Astrocyte (in vitro differentiated cells and primary cell): ENCODE results near the gene TRIM58. TPM values are rescaled to one million over a fixed set of nuclear protein-coding genes. Genes with fewer than 3 reads are reported as not detected.

Experiments used
- DNase-seq: peaks from one replicate; pipeline ENCODE4 v3.0.0-alpha.2; 2010; ENCODE audit warnings: low read depth
- FAIRE-seq: peaks from 2 replicates; lab custom pipeline; 2011; peaks lifted over from hg19 to GRCh38; lab: Jason Lieb, UNC
- H2AFZ ChIP-seq: 2 replicates; pipeline ENCODE4 v1.6.0; 2012; ENCODE audit warnings: low read depth, low read length, inconsistent platforms
- H3K27ac ChIP-seq: 2 replicates; pipeline ENCODE4 v1.5.1; 2011; ENCODE audit warnings: low read depth, low read length, inconsistent platforms
- H3K27me3 ChIP-seq: 2 replicates; pipeline ENCODE4 v1.6.0; 2011; ENCODE audit warnings: low read length, inconsistent platforms; ENCODE audit not compliant: insufficient read depth
- H3K36me3 ChIP-seq: 2 replicates; pipeline ENCODE4 v1.5.1; 2011; ENCODE audit warnings: low read length, inconsistent platforms; ENCODE audit not compliant: insufficient read depth
- H3K4me1 ChIP-seq: 2 replicates; pipeline ENCODE4 v1.5.1; 2011; ENCODE audit warnings: low read length, inconsistent platforms; ENCODE audit not compliant: insufficient read depth
- H3K4me2 ChIP-seq: 2 replicates; pipeline ENCODE4 v1.6.0; 2012; ENCODE audit warnings: low read length, inconsistent platforms
- H3K4me3 ChIP-seq: 2 replicates; pipeline ENCODE4 v1.5.1; 2011; ENCODE audit warnings: low read depth, mild to moderate bottlenecking, low read length, inconsistent platforms; ENCODE audit not compliant: insufficient read depth
- H3K79me2 ChIP-seq: 2 replicates; pipeline ENCODE4 v1.6.0; 2012; ENCODE audit warnings: mild to moderate bottlenecking, low read length, inconsistent platforms; ENCODE audit not compliant: insufficient read depth
- H3K9ac ChIP-seq: 2 replicates; pipeline ENCODE4 v1.6.0; 2012; ENCODE audit warnings: mild to moderate bottlenecking, low read length, inconsistent platforms
- H3K9me3 ChIP-seq: 2 replicates; pipeline ENCODE4 v1.5.1; 2012; ENCODE audit warnings: low read depth, mild to moderate bottlenecking, low read length, inconsistent platforms; ENCODE audit not compliant: insufficient read depth
- H4K20me1 ChIP-seq: 2 replicates; pipeline ENCODE4 v1.6.0; 2012; ENCODE audit warnings: low read length, inconsistent platforms; ENCODE audit not compliant: insufficient read depth
- H3K27ac Mint-ChIP-seq: one replicate; pipeline ENCODE4 v1.8.0; 2021; ENCODE audit warnings: mild to moderate bottlenecking, mixed read lengths; ENCODE audit not compliant: unreplicated experiment
- H3K27me3 Mint-ChIP-seq: one replicate; pipeline ENCODE4 v1.8.0; 2021; ENCODE audit warnings: low read depth, mixed read lengths; ENCODE audit not compliant: unreplicated experiment
- H3K36me3 Mint-ChIP-seq: one replicate; pipeline ENCODE4 v1.8.0; 2021; ENCODE audit warnings: low read depth, mixed read lengths; ENCODE audit not compliant: unreplicated experiment
- H3K4me1 Mint-ChIP-seq: one replicate; pipeline ENCODE4 v1.8.0; 2021; ENCODE audit warnings: low read depth, mixed read lengths; ENCODE audit not compliant: unreplicated experiment
- H3K4me3 Mint-ChIP-seq: one replicate; pipeline ENCODE4 v1.8.0; 2021; ENCODE audit warnings: mild to moderate bottlenecking, moderate library complexity, mixed read lengths; ENCODE audit not compliant: unreplicated experiment
- H3K9me3 Mint-ChIP-seq: one replicate; pipeline ENCODE4 v1.8.0; 2021; ENCODE audit warnings: mild to moderate bottlenecking, mixed read lengths; ENCODE audit not compliant: unreplicated experiment
- CTCF ChIP-seq: IDR thresholded peaks from 2 replicates; pipeline ENCODE4 v1.5.1; 2011; ENCODE audit warnings: low read depth, mild to moderate bottlenecking, inconsistent platforms, low read length, moderate library complexity; ENCODE audit not compliant: insufficient read depth
- EZH2 ChIP-seq: IDR thresholded peaks from 2 replicates; pipeline ENCODE4 v1.6.1; 2012; ENCODE audit warnings: mild to moderate bottlenecking, low read length, inconsistent platforms; ENCODE audit not compliant: insufficient read depth
- total RNA-seq: library from RNA; stranded (reverse); gene quantifications from 2 replicates; pipeline ENCODE4 v1.2.1, GENCODE V29; 2021

Gene TRIM58
- total RNA-seq, 1 donor from 2014 or later, result 31.0 TPM

DNA sequence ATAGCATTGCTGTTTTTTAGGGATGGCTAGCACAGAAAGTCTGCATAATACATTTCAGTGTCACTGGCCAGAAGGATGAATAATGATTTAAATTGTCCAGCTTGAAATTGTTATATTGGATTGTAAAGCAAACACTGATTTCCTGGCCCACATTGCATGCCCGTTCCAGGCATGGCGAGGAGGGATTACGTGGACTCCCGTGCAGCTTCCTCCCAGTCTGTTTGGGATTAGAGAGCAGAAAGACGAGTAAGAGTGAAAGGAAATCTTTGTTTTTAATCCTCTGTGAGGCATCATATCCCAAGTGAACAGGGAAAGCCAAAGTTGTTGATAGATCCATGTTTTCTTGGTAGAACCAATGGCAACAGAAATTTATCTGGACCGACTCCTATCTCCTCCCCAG, 8.4 kb downstream of the TRIM58 start:
- H3K4me1 Mint-ChIP-seq, result no peaks in the 10 kb centered on the region
- Histone ChIP-seq H3K9ac (no peak overlapping the region), H3K4me1 (no peaks in the 10 kb centered on the region), H2AFZ (no peak overlapping the region), H3K36me3 (no peaks in the 10 kb centered on the region), H3K79me2 (no peaks in the 10 kb centered on the region), H3K27ac (no peak overlapping the region), H3K27me3 (no peaks in the 10 kb centered on the region), H4K20me1 (no peaks in the 10 kb centered on the region), H3K4me2 (no peak overlapping the region), H3K4me3 (no peak overlapping the region), H3K9me3 (no peaks in the 10 kb centered on the region)
- no peaks in the 10 kb centered on the region for H3K27me3 Mint-ChIP-seq
- H3K36me3 Mint-ChIP-seq, result peaks cover 4% of the 10 kb centered on the region
- peaks cover 9% of the 10 kb centered on the region for H3K9me3 Mint-ChIP-seq
- no peak overlapping the region for H3K27ac Mint-ChIP-seq
- no peak for TF ChIP-seq EZH2
- no peak for TF ChIP-seq CTCF
- FAIRE-seq, result no peak
- H3K4me3 Mint-ChIP-seq, result no peak overlapping the region
- no peak for DNase-seq

DNA sequence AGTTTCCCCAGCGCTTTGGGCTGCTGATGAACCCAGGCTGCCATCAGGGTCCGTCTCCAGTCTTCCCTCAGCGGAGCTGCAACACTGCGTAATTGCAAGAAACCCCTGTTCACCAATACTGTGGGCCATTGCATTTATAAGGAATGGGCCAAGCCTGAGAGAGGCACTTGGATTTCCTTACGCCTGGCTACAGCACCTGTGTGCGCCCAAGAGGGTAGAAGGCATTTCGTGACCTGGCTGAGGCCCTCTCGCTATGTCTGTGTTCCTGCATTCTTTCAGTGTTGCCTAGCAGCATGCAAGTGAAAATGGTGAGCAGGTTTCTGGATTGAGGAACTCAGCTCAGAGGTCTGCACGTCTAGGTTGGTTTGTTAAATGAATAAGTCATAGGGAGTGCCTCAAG, 26.4 kb downstream of the TRIM58 start:
- H3K36me3 Mint-ChIP-seq, result no peaks in the 10 kb centered on the region
- no peaks in the 10 kb centered on the region for H3K27me3 Mint-ChIP-seq
- Histone ChIP-seq H3K36me3 (no peaks in the 10 kb centered on the region), H3K27ac (no peak overlapping the region), H3K27me3 (no peaks in the 10 kb centered on the region), H4K20me1 (no peaks in the 10 kb centered on the region), H3K4me3 (no peak overlapping the region), H3K9me3 (no peaks in the 10 kb centered on the region), H3K4me2 (no peak overlapping the region), H3K79me2 (no peaks in the 10 kb centered on the region), H3K4me1 (no peaks in the 10 kb centered on the region), H2AFZ (no peak overlapping the region), H3K9ac (no peak overlapping the region)
- no peak for TF ChIP-seq EZH2
- no peak for TF ChIP-seq CTCF
- H3K27ac Mint-ChIP-seq, result no peak overlapping the region
- DNase-seq (no peak), FAIRE-seq (no peak)
- no peak overlapping the region for H3K4me3 Mint-ChIP-seq
- H3K9me3 Mint-ChIP-seq, result peaks cover 5% of the 10 kb centered on the region
- peaks cover 2% of the 10 kb centered on the region for H3K4me1 Mint-ChIP-seq

GRCh38 chr1:247884797-247885413, 27.9 kb downstream of the TRIM58 start:
- Histone ChIP-seq H3K27me3 (no peaks in the 10 kb centered on the region), H3K27ac (no peak overlapping the region), H3K4me2 (no peak overlapping the region), H3K4me1 (no peaks in the 10 kb centered on the region), H3K4me3 (no peak overlapping the region), H3K9me3 (no peaks in the 10 kb centered on the region), H4K20me1 (no peaks in the 10 kb centered on the region), H3K79me2 (no peaks in the 10 kb centered on the region), H3K36me3 (no peaks in the 10 kb centered on the region), H2AFZ (no peak overlapping the region), H3K9ac (no peak overlapping the region)
- Mint-ChIP-seq H3K9me3 (peaks cover 2% of the 10 kb centered on the region), H3K4me1 (peaks cover 2% of the 10 kb centered on the region), H3K36me3 (no peaks in the 10 kb centered on the region), H3K4me3 (no peak overlapping the region), H3K27ac (no peak overlapping the region), H3K27me3 (no peaks in the 10 kb centered on the region)
- DNase-seq (no peak), FAIRE-seq (no peak)
- no peak for TF ChIP-seq EZH2
- no peak for TF ChIP-seq CTCF
